ENCODE data around the gene SEMG1. TPM values are rescaled to one million over a fixed set of nuclear protein-coding genes. Genes with fewer than 3 reads are reported as not detected.

The SEMG1 gene
- total and polyA plus RNA-seq, 2 donors from 2014 or later = not detected

DNA sequence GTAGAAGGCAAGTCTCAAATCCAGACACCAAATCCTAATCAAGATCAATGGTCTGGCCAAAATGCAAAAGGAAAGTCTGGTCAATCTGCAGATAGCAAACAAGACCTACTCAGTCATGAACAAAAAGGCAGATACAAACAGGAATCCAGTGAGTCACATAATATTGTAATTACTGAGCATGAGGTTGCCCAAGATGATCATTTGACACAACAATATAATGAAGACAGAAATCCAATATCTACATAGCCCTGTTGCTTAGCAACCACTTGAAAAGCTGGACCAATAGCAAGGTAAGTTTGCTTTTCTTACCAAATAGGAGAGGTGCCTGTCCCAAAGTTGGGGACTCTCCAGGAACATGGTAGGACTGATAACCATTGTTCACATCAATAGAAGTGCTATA, 16.3 kb downstream of the SEMG1 start:
- Histone ChIP-seq H3K27me3 (ENCODE audit: control insufficient read depth, insufficient read depth, low read length) (no peaks in the 10 kb centered on the region), H3K27ac (ENCODE audit: low read depth in 2 of 2, low read length in 2 of 2) (no peak overlapping the region), H3K9ac (ENCODE audit: low read length in 3 of 3) (no peak overlapping the region), H3K4me3 (ENCODE audit: low read length in 3 of 3) (no peak overlapping the region), H3K9me3 (ENCODE audit: control insufficient read depth in 2 of 3, insufficient read depth in 1 of 3, low read length in 3 of 3) (no peaks in the 10 kb centered on the region), H3K4me1 (ENCODE audit: control insufficient read depth in 2 of 3, insufficient read depth in 2 of 3, low read depth in 1 of 3, low read length in 3 of 3) (no peaks in the 10 kb centered on the region), H3K36me3 (ENCODE audit: control insufficient read depth in 2 of 3, insufficient read depth in 3 of 3, low read length in 3 of 3) (no peaks in the 10 kb centered on the region)
- intact Hi-C loops (cut with DNase I) = no loop called here
- TF ChIP-seq, protein P1, sequence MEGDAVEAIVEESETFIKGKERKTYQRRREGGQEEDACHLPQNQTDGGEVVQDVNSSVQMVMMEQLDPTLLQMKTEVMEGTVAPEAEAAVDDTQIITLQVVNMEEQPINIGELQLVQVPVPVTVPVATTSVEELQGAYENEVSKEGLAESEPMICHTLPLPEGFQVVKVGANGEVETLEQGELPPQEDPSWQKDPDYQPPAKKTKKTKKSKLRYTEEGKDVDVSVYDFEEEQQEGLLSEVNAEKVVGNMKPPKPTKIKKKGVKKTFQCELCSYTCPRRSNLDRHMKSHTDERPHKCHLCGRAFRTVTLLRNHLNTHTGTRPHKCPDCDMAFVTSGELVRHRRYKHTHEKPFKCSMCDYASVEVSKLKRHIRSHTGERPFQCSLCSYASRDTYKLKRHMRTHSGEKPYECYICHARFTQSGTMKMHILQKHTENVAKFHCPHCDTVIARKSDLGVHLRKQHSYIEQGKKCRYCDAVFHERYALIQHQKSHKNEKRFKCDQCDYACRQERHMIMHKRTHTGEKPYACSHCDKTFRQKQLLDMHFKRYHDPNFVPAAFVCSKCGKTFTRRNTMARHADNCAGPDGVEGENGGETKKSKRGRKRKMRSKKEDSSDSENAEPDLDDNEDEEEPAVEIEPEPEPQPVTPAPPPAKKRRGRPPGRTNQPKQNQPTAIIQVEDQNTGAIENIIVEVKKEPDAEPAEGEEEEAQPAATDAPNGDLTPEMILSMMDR (IDR thresholded peaks at IDR 0.05; ENCODE audit: borderline replicate concordance, extremely low read depth, insufficient read depth) = no peak
- FAIRE-seq (no peak), DNase-seq (no peak)

DNA sequence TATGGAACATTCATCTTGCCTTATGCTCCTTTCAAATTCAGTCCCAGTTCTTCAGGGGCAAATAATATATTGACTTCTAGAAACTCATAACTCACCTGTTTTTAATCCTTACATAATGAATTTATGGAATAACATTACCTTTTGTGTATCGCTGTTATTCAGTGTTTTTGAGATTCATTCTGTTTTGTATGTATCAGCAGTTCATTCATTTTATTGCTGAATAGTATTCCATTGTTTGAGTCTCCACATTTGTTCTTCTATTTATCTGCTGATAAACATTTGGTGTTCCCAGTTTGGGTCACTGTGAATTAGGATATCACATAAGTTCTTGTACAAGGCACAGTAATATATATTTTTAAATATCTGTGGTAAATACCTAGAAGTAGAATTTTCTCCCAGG, 19.5 kb downstream of the SEMG1 start:
- DNase-seq (no peak), FAIRE-seq (no peak)
- TF ChIP-seq, protein P1 (IDR thresholded peaks at IDR 0.05; ENCODE audit: borderline replicate concordance, extremely low read depth, insufficient read depth) = no peak
- H3K27me3 ChIP-seq (ENCODE audit: control insufficient read depth, insufficient read depth, low read length) = no peaks in the 10 kb centered on the region
- no peaks in the 10 kb centered on the region for H3K9me3 ChIP-seq (ENCODE audit: control insufficient read depth in 2 of 3, insufficient read depth in 1 of 3, low read length in 3 of 3)
- no peak overlapping the region for H3K27ac ChIP-seq (ENCODE audit: low read depth in 2 of 2, low read length in 2 of 2)
- no peaks in the 10 kb centered on the region for H3K36me3 ChIP-seq (ENCODE audit: control insufficient read depth in 2 of 3, insufficient read depth in 3 of 3, low read length in 3 of 3)
- intact Hi-C loops (cut with DNase I) = no loop called here
- H3K4me1 ChIP-seq (ENCODE audit: control insufficient read depth in 2 of 3, insufficient read depth in 2 of 3, low read depth in 1 of 3, low read length in 3 of 3) = no peaks in the 10 kb centered on the region
- no peak overlapping the region for H3K4me3 ChIP-seq (ENCODE audit: low read length in 3 of 3)
- no peak overlapping the region for H3K9ac ChIP-seq (ENCODE audit: low read length in 3 of 3)

DNA sequence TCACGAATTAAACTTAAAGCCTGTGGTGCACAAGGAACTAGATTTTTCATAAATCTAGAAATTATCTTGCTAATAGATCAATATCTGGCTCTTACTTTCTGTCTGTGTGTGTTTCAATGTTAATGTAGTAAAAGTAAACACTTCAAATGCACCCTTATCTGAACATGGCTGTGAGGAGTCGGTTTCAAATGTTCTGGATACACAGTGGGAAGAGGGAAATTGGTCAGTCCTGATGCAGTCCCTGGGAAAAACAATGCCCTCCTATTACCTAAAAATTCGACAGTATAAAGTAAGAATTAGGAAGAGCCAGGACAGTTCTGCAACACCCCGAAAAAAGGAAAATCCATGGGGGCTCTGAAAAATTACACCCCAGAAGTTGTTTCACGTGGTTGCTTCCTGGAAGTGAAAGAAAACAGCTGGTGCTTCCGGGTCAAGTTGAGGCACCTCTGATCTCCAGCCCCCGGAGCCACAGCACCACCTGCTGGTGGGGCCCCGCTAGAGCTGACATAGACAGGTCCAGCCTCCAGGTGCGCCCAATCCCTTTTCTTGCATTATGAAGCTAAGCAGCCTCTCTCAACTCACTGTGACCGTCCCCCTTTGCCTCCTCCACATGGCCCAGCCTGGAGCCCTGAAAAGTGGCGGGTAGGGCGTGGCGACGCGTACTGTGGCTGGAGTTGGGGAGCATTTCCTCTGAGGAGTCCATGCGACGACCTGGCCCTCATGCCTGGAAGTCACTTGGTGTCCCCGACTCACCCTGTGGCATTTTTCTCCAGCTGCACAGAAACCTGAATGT, 22.6 kb downstream of the SEMG1 start:
- no peak for FAIRE-seq
- Histone ChIP-seq H3K4me3 (ENCODE audit: low read length in 3 of 3) (no peak overlapping the region), H3K27ac (ENCODE audit: low read depth in 2 of 2, low read length in 2 of 2) (no peak overlapping the region), H3K9ac (ENCODE audit: low read length in 3 of 3) (no peak overlapping the region), H3K27me3 (ENCODE audit: control insufficient read depth, insufficient read depth, low read length) (no peaks in the 10 kb centered on the region), H3K36me3 (ENCODE audit: control insufficient read depth in 2 of 3, insufficient read depth in 3 of 3, low read length in 3 of 3) (no peaks in the 10 kb centered on the region), H3K4me1 (ENCODE audit: control insufficient read depth in 2 of 3, insufficient read depth in 2 of 3, low read depth in 1 of 3, low read length in 3 of 3) (no peaks in the 10 kb centered on the region), H3K9me3 (ENCODE audit: control insufficient read depth in 2 of 3, insufficient read depth in 1 of 3, low read length in 3 of 3) (no peaks in the 10 kb centered on the region)
- no peak for DNase-seq
- intact Hi-C loops (cut with DNase I) = no loop called here
- TF ChIP-seq, protein P1 (IDR thresholded peaks at IDR 0.05; ENCODE audit: borderline replicate concordance, extremely low read depth, insufficient read depth) = no peak
